Upper lobe of left lung (tissue), 6 donors: ENCODE data around the gene AKT1S1. TPM values are rescaled to one million over a fixed set of nuclear protein-coding genes. Genes with fewer than 3 reads are reported as not detected.
"Not testable (repeated sequence)": the region's sequence is repeated elsewhere in the genome, so short reads cannot be mapped to it uniquely, and the experiment has no call there.

ENCODE experiments used
- ATAC-seq, 2 donors: fragments of 200-7000 bp; cut with Tn5 transposase; one replicate each; pipeline ENCODE4 v1.9.1; 2022; ENCODE audit warnings: mild to moderate bottlenecking in 2 of 2, moderate library complexity in 2 of 2; ENCODE audit not compliant: low FRiP score in 2 of 2
- DNase-seq, 2 donors: peaks; one replicate each; pipeline ENCODE4 v3.0.0-alpha.2; 2019 to 2020
- H3K27ac ChIP-seq, 4 donors: fragments of 200-600 bp; sonication (generic); one replicate each; pipeline ENCODE4 v1.5.1; 2016 to 2019
- H3K27me3 ChIP-seq, 4 donors: fragments of 200-600 bp; sonication (generic); one replicate each; pipeline ENCODE4 v1.5.1; 2017 to 2019
- H3K36me3 ChIP-seq, 4 donors: fragments of 200-600 bp; sonication (generic); one replicate each; pipeline ENCODE4 v1.5.1; 2016 to 2019
- H3K4me1 ChIP-seq, 4 donors: fragments of 200-600 bp; sonication (generic); one replicate each; pipeline ENCODE4 v1.5.1; 2018 to 2019
- H3K4me3 ChIP-seq, 4 donors: fragments of 200-600 bp; sonication (generic); one replicate each; pipeline ENCODE4 v1.5.1; 2017 to 2019; ENCODE audit warnings: mild to moderate bottlenecking in 2 of 4, moderate library complexity in 1 of 4
- H3K9me3 ChIP-seq, 4 donors: fragments of 200-600 bp; sonication (generic); one replicate each; pipeline ENCODE4 v1.5.1; 2018 to 2019
- CTCF ChIP-seq, 6 experiments: fragments of 450-650 bp in 4 of 6; fragments of 200-600 bp in 2 of 6; sonication (generic) in 2 of 6; IDR thresholded peaks; one replicate each; pipeline ENCODE4 v1.5.1; 2016 to 2019; ENCODE audit warnings: antibody characterized with exemption in 6 of 6
- EP300 ChIP-seq, 4 donors: sonication (generic); formaldehyde crosslinking; IDR thresholded peaks; one replicate each; pipeline ENCODE4 v1.5.1; 2017; ENCODE audit warnings: antibody characterized with exemption in 4 of 4, control low read depth in 2 of 4
- POLR2A ChIP-seq, 4 donors: fragments of 450-650 bp; IDR thresholded peaks; one replicate each; pipeline ENCODE4 v1.5.1; 2016 to 2017; ENCODE audit warnings: antibody characterized with exemption in 4 of 4, mild to moderate bottlenecking in 2 of 4
- POLR2AphosphoS5 ChIP-seq, 2 donors: sonication (generic); formaldehyde crosslinking; IDR thresholded peaks; one replicate each; pipeline ENCODE4 v1.5.1; 2017; ENCODE audit warnings: antibody characterized with exemption in 2 of 2
- WGBS, 2 donors: methylation state at CpG; one replicate each; pipeline ENCODE4 v1.1.5; 2017 to 2018; 5-methylcytosine and 5-hydroxymethylcytosine counted together
- small RNA-seq, 4 donors: library from RNA; depleted of rRNA; stranded (forward); fragments of <200 nt; gene quantifications; one replicate each; pipeline ENCODE3, GENCODE V24; 2016
- total RNA-seq, 6 donors: library from RNA; depleted of rRNA in 4 of 6; stranded (reverse); fragments of >200 nt in 4 of 6; gene quantifications; one replicate each; pipeline versions ENCODE4 v1.1.0 to v1.2.1, GENCODE V29; 2016 to 2021
- donor health status: DM: no; HTN: no; CAD: no; lungs with moderate emphysema.
- donor health status: DM: no; HTN: yes; CAD: no; lungs with severe emphysema.

The AKT1S1 gene
- total RNA-seq, 6 donors from 2014 or later = 11.8 to 35.5 (median 25.7) TPM

DNA sequence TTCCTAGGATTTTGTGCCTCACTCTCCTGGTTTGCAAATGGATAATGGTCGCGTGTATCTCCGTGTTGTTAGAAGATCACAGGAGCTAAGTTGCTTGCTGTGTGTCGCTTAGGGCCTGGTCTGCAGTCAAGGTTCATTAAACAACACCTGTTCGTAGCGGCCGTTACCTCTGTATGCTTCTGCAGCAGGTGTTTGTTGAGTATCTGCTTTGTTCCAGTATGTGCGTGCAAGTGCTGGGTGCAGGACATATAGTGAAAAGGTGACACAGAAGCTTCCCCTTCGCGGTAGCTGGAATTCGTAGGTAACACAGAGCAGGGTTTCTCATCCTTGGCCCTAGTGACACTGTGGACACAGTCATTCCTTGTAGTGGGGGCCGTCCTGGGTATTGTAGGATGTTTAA lies 53.7 kb downstream of the AKT1S1 start:
- Histone ChIP-seq H3K4me1 (peaks cover 8 to 20% (median 15%) of the 10 kb centered on the region in 4 donors), H3K9me3 (no peaks in the 10 kb centered on the region), H3K27ac (no peak overlapping the region), H3K4me3 (no peak overlapping the region), H3K27me3 (no peaks in the 10 kb centered on the region), H3K36me3 (peaks cover 5 to 41% (median 26%) of the 10 kb centered on the region in 4 donors)
- TF ChIP-seq CTCF (IDR thresholded peaks at IDR 0.05) (no peak), EP300 (IDR thresholded peaks at IDR 0.05) (no peak), POLR2AphosphoS5 (IDR thresholded peaks at IDR 0.05) (no peak), POLR2A (IDR thresholded peaks at IDR 0.05) (no peak)
- WGBS, 2 donors = 88 to 94% methylated on average over 11 to 12 of the region's 12 CpGs
- ATAC-seq = no peak
- no peak for DNase-seq

DNA sequence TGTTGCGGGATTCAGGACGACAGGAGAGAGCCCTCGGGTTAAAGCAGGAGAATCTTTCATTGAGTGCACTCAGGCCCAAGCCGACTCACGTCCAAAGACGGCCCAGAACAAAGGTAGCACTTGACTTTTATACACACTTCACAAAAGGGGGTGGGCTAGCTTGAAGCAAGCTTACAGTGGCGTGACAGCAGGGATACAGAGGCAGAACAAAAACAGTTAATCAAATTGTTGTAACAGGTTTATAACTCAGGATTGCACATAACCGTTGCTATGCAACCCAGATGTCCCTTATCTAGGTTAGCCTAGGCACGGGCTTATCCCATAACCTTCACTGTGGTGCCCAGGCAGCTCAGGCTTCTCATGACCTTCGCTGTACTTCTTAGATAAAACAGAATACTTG lies 57.0 kb downstream of the AKT1S1 start:
- ATAC-seq = no peak
- Histone ChIP-seq H3K9me3 (no peaks in the 10 kb centered on the region), H3K36me3 (peaks cover 5 to 26% (median 18%) of the 10 kb centered on the region in 4 donors), H3K27ac (no peak overlapping the region), H3K4me1 (peaks cover 8 to 28% (median 19%) of the 10 kb centered on the region in 4 donors), H3K27me3 (no peaks in the 10 kb centered on the region), H3K4me3 (no peak overlapping the region)
- DNase-seq = no peak
- TF ChIP-seq POLR2A (IDR thresholded peaks at IDR 0.05) (no peak), EP300 (IDR thresholded peaks at IDR 0.05) (no peak), POLR2AphosphoS5 (IDR thresholded peaks at IDR 0.05) (no peak), CTCF (IDR thresholded peaks at IDR 0.05) (no peak)
- 76 to 81% methylated on average over 10 of the region's 10 CpGs for WGBS, 2 donors

- Histone ChIP-seq H3K27ac (peak overlapping the region in 1 of 4 donors; percentile 94), H3K4me1 (peaks cover 8 to 28% (median 19%) of the 10 kb centered on the region in 4 donors), H3K4me3 (peak overlapping the region in 3 of 4 donors; percentile 91 to 98 (median 94)), H3K36me3 (peaks cover 5 to 25% (median 15%) of the 10 kb centered on the region in 4 donors)
- not testable (repeated sequence) for ATAC-seq, H3K9me3 ChIP-seq, H3K27me3 ChIP-seq, DNase-seq
- 73% methylated on average over 7 of the region's 7 CpGs for WGBS, 2 donors
These were observed 57.6 kb downstream of the AKT1S1 start for GRCh38 chr19:49819452-49820115.

Small RNAs within 50 kb of the gene (small RNA-seq; reads per million reads assigned to genes)
- 0 reads per million in 4 donors for gene MIR4749

Other genes with a start within 250 kb of the AKT1S1 start
- gene RRAS, start 237.2 kb downstream of the AKT1S1 start, total RNA-seq = 100 to 1,000 TPM in 3 of 6 donors, 10 to 100 TPM in 3; 81.7 to 160 (median 107) TPM
- gene SCAF1, start 235.1 kb downstream of the AKT1S1 start, total RNA-seq = 10 to 100 TPM; 28.6 to 98.5 (median 71.0) TPM
- gene IRF3, start 211.5 kb downstream of the AKT1S1 start, total RNA-seq = 100 to 1,000 TPM in 3 of 6 donors, 10 to 100 TPM in 3; 50.5 to 210 (median 99.1) TPM
- gene BCL2L12, start 211.4 kb downstream of the AKT1S1 start, total RNA-seq = 10 to 100 TPM in 3 of 6 donors, 1 to 10 TPM in 3; 4.2 to 21.3 (median 14.1) TPM
- 100 to 1,000 TPM in 2 of 6 donors, 10 to 100 TPM in 4; 65.6 to 155 (median 82.0) TPM for gene PRMT1, start 200.1 kb downstream of the AKT1S1 start, total RNA-seq
- 1 to 10 TPM in 4 of 6 donors, under 1 TPM in 1, not detected in 1; 0.55 to 3.0 (median 1.5) TPM for gene ADM5, start 187.8 kb downstream of the AKT1S1 start, total RNA-seq
- gene CPT1C, start 186.2 kb downstream of the AKT1S1 start, total RNA-seq = 10 to 100 TPM in 1 of 6 donors, 1 to 10 TPM in 2, under 1 TPM in 1, not detected in 2; 0.46 to 17.2 (median 4.6) TPM
- gene TSKS, start 114.0 kb downstream of the AKT1S1 start, total RNA-seq = under 1 TPM in 3 of 6 donors, not detected in 3; 0.15 to 0.91 (median 0.37) TPM
- 100 to 1,000 TPM in 1 of 6 donors, 10 to 100 TPM in 5; 46.0 to 113 (median 77.6) TPM for gene AP2A1, start 110.4 kb downstream of the AKT1S1 start, total RNA-seq
- 10 to 100 TPM; 17.3 to 43.0 (median 22.3) TPM for gene FUZ, start 64.1 kb downstream of the AKT1S1 start, total RNA-seq
- 100 to 1,000 TPM in 1 of 6 donors, 10 to 100 TPM in 5; 41.7 to 110 (median 61.2) TPM for gene MED25, start 59.1 kb downstream of the AKT1S1 start, total RNA-seq
- gene PTOV1, start 26.2 kb downstream of the AKT1S1 start, total RNA-seq = 100 to 1,000 TPM in 3 of 6 donors, 10 to 100 TPM in 3; 60.2 to 136 (median 106) TPM
- 100 to 1,000 TPM in 2 of 6 donors, 10 to 100 TPM in 4; 47.6 to 321 (median 88.6) TPM for gene PNKP, start 9.8 kb downstream of the AKT1S1 start, total RNA-seq
- gene TBC1D17, start 347 bp upstream of the AKT1S1 start, total RNA-seq = 100 to 1,000 TPM in 1 of 6 donors, 10 to 100 TPM in 5; 22.9 to 140 (median 61.2) TPM
- gene IL4I1, start 19.5 kb upstream of the AKT1S1 start, total RNA-seq = 1 to 10 TPM in 5 of 6 donors, under 1 TPM in 1; 0.44 to 7.3 (median 2.1) TPM
- 10 to 100 TPM; 10.0 to 25.8 (median 15.3) TPM for gene ATF5, start 51.9 kb upstream of the AKT1S1 start, total RNA-seq
- gene NUP62, start 52.1 kb upstream of the AKT1S1 start, total RNA-seq = 10 to 100 TPM; 34.7 to 44.4 (median 40.1) TPM
- gene SIGLEC11, start 83.8 kb upstream of the AKT1S1 start, total RNA-seq = 1 to 10 TPM; 2.0 to 7.3 (median 4.4) TPM
- gene VRK3, start 148.0 kb upstream of the AKT1S1 start, total RNA-seq = 10 to 100 TPM; 28.6 to 82.8 (median 38.4) TPM
- 10 to 100 TPM in 1 of 6 donors, 1 to 10 TPM in 5; 3.8 to 12.5 (median 6.3) TPM for gene ZNF473, start 148.7 kb upstream of the AKT1S1 start, total RNA-seq